Fibroblast of skin of back (primary cell): ENCODE measurements around the gene TMPO.
A peak's percentile ranks its signal among the peaks of the same experiment; 100 is the strongest.
"Not testable (repeated sequence)": the region's sequence is repeated elsewhere in the genome, so short reads cannot be mapped to it uniquely, and the experiment has no call there.

Experiments used
- DNase-seq: peaks from one replicate; pipeline ENCODE4 v3.0.0-alpha.2; 2013

TMPO gene

GRCh38 chr12:98513379-98514322 is 1.7 kb upstream of the TMPO start:
- DNase-seq = no peak

GRCh38 chr12:98514982-98515286 is 456 bp upstream of the TMPO start:
- no peak for DNase-seq

- peak; percentile 90 for DNase-seq
These were observed 902 bp downstream of the TMPO start for GRCh38 chr12:98516111-98516873.

GRCh38 chr12:98519257-98519907 is 4.0 kb downstream of the TMPO start:
- no peak for DNase-seq

GRCh38 chr12:98530068-98530467 is 14.7 kb downstream of the TMPO start:
- no peak for DNase-seq

DNA sequence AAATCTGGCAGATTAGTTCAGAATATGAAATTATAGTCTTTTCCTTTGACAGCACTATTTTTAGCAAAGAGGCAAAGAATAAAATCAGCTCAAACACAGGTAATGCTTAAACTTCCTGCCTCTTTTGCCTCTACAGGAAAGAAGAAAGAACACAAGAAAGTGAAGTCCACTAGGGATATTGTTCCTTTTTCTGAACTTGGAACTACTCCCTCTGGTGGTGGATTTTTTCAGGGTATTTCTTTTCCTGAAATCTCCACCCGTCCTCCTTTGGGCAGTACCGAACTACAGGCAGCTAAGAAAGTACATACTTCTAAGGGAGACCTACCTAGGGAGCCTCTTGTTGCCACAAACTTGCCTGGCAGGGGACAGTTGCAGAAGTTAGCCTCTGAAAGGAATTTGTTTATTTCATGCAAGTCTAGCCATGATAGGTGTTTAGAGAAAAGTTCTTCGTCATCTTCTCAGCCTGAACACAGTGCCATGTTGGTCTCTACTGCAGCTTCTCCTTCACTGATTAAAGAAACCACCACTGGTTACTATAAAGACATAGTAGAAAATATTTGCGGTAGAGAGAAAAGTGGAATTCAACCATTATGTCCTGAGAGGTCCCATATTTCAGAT is 17.4 kb downstream of the TMPO start:
- peak; percentile 54 for DNase-seq

DNA sequence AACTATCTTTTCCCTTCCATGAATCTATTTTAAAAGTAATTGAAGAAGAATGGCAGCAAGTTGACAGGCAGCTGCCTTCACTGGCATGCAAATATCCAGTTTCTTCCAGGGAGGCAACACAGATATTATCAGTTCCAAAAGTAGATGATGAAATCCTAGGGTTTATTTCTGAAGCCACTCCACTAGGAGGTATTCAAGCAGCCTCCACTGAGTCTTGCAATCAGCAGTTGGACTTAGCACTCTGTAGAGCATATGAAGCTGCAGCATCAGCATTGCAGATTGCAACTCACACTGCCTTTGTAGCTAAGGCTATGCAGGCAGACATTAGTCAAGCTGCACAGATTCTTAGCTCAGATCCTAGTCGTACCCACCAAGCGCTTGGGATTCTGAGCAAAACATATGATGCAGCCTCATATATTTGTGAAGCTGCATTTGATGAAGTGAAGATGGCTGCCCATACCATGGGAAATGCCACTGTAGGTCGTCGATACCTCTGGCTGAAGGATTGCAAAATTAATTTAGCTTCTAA is 18.4 kb downstream of the TMPO start:
- DNase-seq = peak; percentile 42

- no peak for DNase-seq
These were observed 22.6 kb downstream of the TMPO start for GRCh38 chr12:98538031-98538430.

DNA sequence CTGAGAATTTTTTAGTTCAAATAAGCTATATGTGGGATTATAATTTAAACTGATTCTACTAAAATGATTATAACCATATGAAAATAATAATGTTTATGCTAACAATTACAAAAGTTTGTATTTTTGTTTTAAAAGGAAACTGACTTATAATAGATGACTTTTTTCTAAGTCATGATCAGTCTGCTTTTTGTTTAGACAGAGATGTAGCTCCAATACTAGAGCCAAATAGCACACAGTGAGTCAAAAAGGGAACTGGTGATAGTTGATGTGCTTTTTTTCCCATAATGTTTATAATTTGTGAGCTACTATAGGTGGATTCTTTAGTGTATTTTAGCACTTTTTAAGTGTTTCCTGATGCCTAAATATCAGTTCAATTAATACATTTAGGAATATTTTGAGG is 28.3 kb downstream of the TMPO start:
- DNase-seq = no peak

GRCh38 chr12:98544751-98545150 is 29.4 kb downstream of the TMPO start:
- peak; percentile 35 for DNase-seq

DNA sequence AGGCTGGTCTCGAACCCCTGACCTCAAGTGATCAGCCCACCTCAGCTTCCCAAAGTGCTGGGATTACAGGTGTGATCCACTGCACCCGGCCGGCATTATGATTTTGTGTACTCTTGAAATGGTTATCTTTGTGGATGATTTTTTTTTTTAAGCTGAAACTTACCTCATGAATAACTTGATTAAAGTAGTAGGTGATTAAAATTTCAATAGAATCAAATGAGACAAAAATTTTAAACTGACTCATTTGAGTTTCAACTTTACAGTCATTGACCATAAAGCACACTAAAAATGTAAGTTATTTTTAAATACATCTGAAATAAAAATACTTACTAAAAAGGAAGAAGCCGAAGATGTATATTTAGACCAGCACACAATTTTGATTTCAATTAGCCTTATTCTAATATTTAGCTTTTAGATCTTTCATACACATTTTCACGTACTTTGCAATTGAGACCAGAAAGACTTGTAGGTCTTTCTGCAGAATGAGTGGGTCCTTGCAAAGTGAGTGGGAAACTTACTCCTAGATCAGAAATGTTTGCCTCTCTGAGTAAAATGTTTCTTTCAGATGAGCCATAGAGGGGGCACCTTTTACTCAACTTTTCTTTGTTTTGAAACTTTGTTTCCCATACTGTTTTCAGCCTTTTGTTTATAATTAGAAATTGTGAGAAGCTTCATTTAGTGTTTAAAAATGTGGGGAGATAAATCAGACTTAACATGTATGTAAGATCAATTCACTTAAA is 34.2 kb downstream of the TMPO start:
- DNase-seq = no peak

DNA sequence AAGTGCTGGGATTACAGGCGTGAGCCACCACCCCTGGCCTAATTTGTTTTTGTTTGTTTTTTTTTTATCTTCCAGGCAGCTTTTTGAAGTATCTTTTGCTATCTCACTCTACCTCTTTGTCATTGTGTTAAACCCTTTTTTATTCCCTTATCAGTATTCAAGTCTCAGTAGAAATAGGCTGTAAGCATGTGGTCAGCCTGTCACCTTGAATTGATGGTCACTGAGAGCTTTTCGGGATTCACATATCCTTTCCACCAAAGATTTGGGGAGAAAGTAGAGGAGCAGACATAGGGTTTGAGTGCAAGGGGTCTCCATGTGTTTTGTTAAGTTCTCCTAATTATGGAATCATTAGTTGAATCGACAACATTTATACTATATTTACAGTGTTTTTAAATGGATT is 36.4 kb downstream of the TMPO start:
- DNase-seq = no peak

GRCh38 chr12:98558097-98558496 is 42.7 kb downstream of the TMPO start:
- DNase-seq = not testable (repeated sequence)

DNA sequence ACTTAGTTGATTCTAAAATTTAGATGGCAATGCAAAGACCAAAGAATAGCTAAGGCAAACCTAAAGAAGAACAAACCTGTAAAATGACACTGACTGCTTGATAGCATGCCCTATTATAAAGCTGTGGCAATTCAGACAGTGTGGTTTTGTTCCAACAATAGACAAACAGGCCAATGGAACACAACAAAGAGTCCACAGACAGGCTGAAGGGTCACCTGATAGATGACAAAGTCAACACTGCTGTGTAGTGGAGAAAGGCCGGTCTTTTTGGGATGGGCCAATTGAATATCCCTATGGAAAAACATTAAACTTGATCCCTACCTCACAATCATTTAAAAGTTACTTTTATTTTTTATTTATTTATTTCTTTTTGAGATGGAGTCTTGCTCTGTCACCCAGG is 44.3 kb downstream of the TMPO start:
- DNase-seq = no peak

DNA sequence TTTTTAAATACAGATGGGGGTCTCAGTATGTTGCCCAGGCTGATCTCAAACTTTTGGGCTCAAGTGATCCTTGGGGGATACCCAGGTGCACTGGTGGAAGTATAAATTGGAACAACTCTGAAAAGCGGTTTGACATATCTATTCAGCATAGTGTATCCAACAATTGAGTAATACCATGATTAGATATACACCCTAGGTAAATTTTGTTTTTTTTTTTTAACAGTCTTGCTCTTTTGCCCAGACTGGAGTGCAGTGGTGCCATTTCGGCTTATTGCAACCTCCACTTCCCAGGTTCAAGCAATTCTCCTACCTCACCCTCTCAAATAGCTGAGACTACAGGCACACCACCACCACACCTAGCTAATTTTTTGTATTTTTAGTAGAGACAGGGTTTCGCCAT is 46.5 kb downstream of the TMPO start:
- DNase-seq = no peak

- DNase-seq = no peak
These were observed 56.6 kb downstream of the TMPO start for GRCh38 chr12:98572010-98572409.

DNA sequence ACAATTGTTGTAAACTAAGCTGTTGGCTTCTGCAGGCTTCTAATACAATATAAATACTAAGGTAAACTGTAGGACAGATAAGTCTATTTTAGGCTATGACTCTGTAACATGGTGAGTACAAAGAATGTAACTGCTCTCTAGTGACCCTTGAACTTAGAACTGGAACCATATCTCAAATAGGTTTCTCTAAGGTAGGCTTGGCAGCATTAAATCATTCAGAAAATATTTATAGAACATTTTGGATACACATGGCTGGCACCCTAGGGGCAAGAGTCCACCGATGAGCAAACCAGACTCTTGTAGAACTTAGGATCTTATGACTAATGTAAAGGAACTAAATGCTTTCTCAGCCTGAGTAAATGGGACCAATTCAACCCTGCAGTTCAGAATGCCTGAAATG is 58.7 kb downstream of the TMPO start:
- no peak for DNase-seq

DNA sequence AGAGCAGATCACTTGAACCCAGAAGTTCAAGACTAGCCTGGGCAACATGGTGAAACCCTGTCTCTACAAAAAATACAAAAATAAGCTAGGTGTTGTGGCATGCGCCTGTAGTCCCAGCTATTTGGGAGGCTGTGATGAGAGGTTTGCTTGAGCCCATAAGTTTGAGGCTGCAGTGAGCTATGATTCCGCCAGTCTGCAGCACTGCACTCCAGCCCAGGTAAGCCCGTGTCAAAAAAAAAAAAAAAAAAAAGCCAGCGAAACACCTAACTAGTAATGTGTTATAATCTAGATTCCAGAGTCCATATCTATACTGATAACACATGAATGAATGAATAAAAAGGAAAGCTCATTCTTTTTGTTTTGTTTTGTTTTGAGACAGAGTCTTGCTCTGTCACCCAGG is 59.6 kb downstream of the TMPO start:
- no peak for DNase-seq

- not testable (repeated sequence) for DNase-seq
These were observed 61.4 kb downstream of the TMPO start for GRCh38 chr12:98576795-98577194.

- DNase-seq = no peak
These were observed 63.0 kb downstream of the TMPO start for GRCh38 chr12:98578392-98578791.

GRCh38 chr12:98578821-98579220 is 63.4 kb downstream of the TMPO start:
- no peak for DNase-seq

DNA sequence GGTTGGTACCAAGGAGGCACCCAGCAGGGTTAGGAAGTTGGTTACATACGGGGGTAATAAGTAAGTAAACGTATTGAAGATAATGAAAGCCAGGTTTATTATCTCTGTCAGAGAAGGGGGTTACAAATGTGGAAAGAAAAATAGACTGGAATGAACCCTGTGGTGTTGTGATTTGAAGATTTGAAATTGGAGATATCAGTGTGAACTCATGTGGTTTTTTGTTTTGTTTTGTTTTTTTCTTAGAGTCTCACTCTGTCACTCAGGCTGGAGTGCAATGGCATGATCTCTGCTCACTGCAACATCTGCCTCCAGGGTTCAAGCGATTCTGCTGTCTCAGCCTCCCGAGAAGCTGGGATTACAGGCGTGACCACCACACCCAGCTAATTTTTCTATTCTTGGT is 64.0 kb downstream of the TMPO start:
- DNase-seq = no peak
